NB4 (cell line): ENCODE results near the gene FKBP2.

ENCODE experiments used
- CTCF ChIP-seq: IDR thresholded peaks from one replicate; pipeline ENCODE4 v1.5.1; 2012; ENCODE audit warnings: low read depth, low read length
- MAX ChIP-seq: IDR thresholded peaks from 2 replicates; pipeline ENCODE4 v1.6.1; 2011; ENCODE audit warnings: low read depth, low read length

DNA sequence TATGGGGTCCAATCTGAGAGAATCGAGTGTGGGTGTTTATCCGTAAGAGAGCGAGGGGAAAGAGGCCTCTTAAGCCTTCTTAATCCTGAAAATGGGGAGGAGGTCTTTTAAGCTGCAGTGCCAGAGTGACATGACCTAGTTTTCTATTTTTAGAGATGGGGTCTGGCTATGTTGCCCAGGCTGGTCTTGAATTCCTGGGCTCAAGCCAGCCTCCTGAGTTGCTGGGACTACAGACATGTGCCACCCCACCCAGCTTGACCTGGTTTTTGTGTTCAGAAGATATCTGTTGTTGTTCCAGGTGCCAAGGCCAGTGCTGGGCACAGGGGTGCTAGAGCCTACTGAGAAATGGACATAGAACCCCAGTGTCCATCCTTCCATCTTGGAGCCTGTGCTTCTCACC, 42.2 kb downstream of the FKBP2 start:
- no peak for TF ChIP-seq CTCF
- TF ChIP-seq MAX, result no peak
